ENCODE measurements around the gene ARHGEF6. TPM values are rescaled to one million over a fixed set of nuclear protein-coding genes. Genes with fewer than 3 reads are reported as not detected.

The ARHGEF6 gene
- polyA plus RNA-seq, 1 experiment, result 6.8 TPM

- ChIA-PET CTCF (interaction anchor here (1.3 kb wide), 1 partner anchor 65 kb away, joined by 5 read pairs; no protein-coding TSS in a partner anchor), POLR2A (no interaction called here)
- no peak overlapping the region for H3K4me3 ChIP-seq (ENCODE audit: low read depth, low read length)
- no peak overlapping the region for H3K27ac ChIP-seq (ENCODE audit: low read depth, low read length)
- H3K9me3 ChIP-seq (ENCODE audit: control insufficient read depth, insufficient read depth, low read length), result no peaks in the 10 kb centered on the region
- DNase-seq (ENCODE audit: low read depth, low spot score), result no peak
- no peak for TF ChIP-seq CTCF (IDR thresholded peaks at IDR 0.05; ENCODE audit: low read depth, low read length)
- no peaks in the 10 kb centered on the region for H3K27me3 ChIP-seq (ENCODE audit: control insufficient read depth, insufficient read depth, low read length)
Measured at GRCh38 chrX:136759968-136760367, 20.8 kb downstream of the ARHGEF6 start.

GRCh38 chrX:136755411-136755810, 25.3 kb downstream of the ARHGEF6 start:
- no peaks in the 10 kb centered on the region for H3K27me3 ChIP-seq (ENCODE audit: control insufficient read depth, insufficient read depth, low read length)
- ChIA-PET POLR2A (no interaction called here), CTCF (no interaction called here)
- H3K9me3 ChIP-seq (ENCODE audit: control insufficient read depth, insufficient read depth, low read length), result no peaks in the 10 kb centered on the region
- H3K27ac ChIP-seq (ENCODE audit: low read depth, low read length), result no peak overlapping the region
- no peak for DNase-seq (ENCODE audit: low read depth, low spot score)
- TF ChIP-seq CTCF (IDR thresholded peaks at IDR 0.05; ENCODE audit: low read depth, low read length), result no peak
- no peak overlapping the region for H3K4me3 ChIP-seq (ENCODE audit: low read depth, low read length)

- Histone ChIP-seq H3K4me3 (ENCODE audit: low read depth, low read length) (no peak overlapping the region), H3K9me3 (ENCODE audit: control insufficient read depth, insufficient read depth, low read length) (no peaks in the 10 kb centered on the region), H3K27me3 (ENCODE audit: control insufficient read depth, insufficient read depth, low read length) (no peaks in the 10 kb centered on the region), H3K27ac (ENCODE audit: low read depth, low read length) (no peak overlapping the region)
- DNase-seq (ENCODE audit: low read depth, low spot score), result no peak
- ChIA-PET CTCF (no interaction called here), POLR2A (no interaction called here)
- TF ChIP-seq CTCF (IDR thresholded peaks at IDR 0.05; ENCODE audit: low read depth, low read length), result no peak
Measured at GRCh38 chrX:136754651-136755050, 26.1 kb downstream of the ARHGEF6 start.

- H3K27me3 ChIP-seq (ENCODE audit: control insufficient read depth, insufficient read depth, low read length), result no peaks in the 10 kb centered on the region
- no peaks in the 10 kb centered on the region for H3K9me3 ChIP-seq (ENCODE audit: control insufficient read depth, insufficient read depth, low read length)
- no peak overlapping the region for H3K27ac ChIP-seq (ENCODE audit: low read depth, low read length)
- no peak for TF ChIP-seq CTCF (IDR thresholded peaks at IDR 0.05; ENCODE audit: low read depth, low read length)
- no peak overlapping the region for H3K4me3 ChIP-seq (ENCODE audit: low read depth, low read length)
- ChIA-PET CTCF (interaction anchor here (0.6 to 0.9 kb wide), 2 partner anchors 44 to 173 kb away, joined by 3 to 5 read pairs; no protein-coding TSS in a partner anchor), POLR2A (interaction anchor here (0.8 kb wide), 1 partner anchor 128 kb away, joined by 3 read pairs; the partner anchor contains the start of gene RBMX)
- no peak for DNase-seq (ENCODE audit: low read depth, low spot score)
Measured at GRCh38 chrX:136752796-136753195, 27.9 kb downstream of the ARHGEF6 start.

- ChIA-PET CTCF (interaction anchor here (0.6 kb wide), 1 partner anchor 44 kb away, joined by 3 read pairs; no protein-coding TSS in a partner anchor), POLR2A (no interaction called here)
- no peak for DNase-seq (ENCODE audit: low read depth, low spot score)
- Histone ChIP-seq H3K9me3 (ENCODE audit: control insufficient read depth, insufficient read depth, low read length) (no peaks in the 10 kb centered on the region), H3K27me3 (ENCODE audit: control insufficient read depth, insufficient read depth, low read length) (no peaks in the 10 kb centered on the region), H3K27ac (ENCODE audit: low read depth, low read length) (no peak overlapping the region), H3K4me3 (ENCODE audit: low read depth, low read length) (no peak overlapping the region)
- TF ChIP-seq CTCF (IDR thresholded peaks at IDR 0.05; ENCODE audit: low read depth, low read length), result no peak
Measured at GRCh38 chrX:136752346-136752745, 28.4 kb downstream of the ARHGEF6 start.
